ENCODE data around the gene TGFBR3L. TPM values are rescaled to one million over a fixed set of nuclear protein-coding genes. Genes with fewer than 3 reads are reported as not detected.

TGFBR3L gene
- total RNA-seq, 1 experiment from 2014 or later, result 12.5 TPM

DNA sequence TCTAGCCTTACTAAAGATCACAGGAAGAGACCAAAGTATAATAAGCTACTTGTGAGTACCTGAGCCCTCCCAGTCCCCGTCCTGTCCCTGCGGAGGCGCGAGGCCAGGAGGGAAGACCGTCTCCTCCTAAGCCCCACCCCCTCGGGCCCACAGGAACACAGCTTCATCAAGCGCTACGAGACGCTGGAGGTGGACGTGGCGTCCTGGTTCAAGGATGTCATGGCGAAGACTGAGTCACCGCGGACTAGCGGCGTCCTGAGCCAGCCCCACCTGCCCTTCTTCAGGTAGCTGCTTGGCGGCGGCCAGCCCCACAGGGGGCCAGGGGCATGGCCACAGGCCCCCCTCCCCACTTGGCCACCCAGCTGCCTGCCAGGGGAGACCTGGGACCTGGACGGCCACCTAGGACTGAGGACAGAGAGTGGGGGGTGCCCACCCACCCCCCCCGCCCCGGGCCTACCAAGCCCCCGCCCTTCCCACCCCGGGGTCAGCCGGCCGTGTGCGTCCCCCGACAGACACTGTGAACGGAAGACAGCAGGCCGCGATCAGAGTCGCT is 2.4 kb upstream of the TGFBR3L start:
- H3K27ac ChIP-seq (ENCODE audit: low read length), result no peak overlapping the region
- in situ Hi-C loops (cut with HindIII; ENCODE audit: low pct_unique_long_range_greater_than_20kb, low sequenced_read_pairs), result no loop called here
- no peak for DNase-seq (ENCODE audit: low read depth, low spot score)
- H3K4me3 ChIP-seq (ENCODE audit: low read depth in 2 of 2, low read length in 2 of 2), result no peak overlapping the region
- intact Hi-C loops (cut with micrococcal nuclease; ENCODE audit: unreplicated experiment), result no loop called here
- ATAC-seq, result no peak
- no TSS peak for BruUV-seq (replicated peaks)
- H3K36me3 ChIP-seq (ENCODE audit: control insufficient read depth, insufficient read depth, low read length), result no peaks in the 10 kb centered on the region
- H3K27me3 ChIP-seq (ENCODE audit: control insufficient read depth, insufficient read depth, low read length), result no peaks in the 10 kb centered on the region
- H3K4me1 ChIP-seq (ENCODE audit: control insufficient read depth, insufficient read depth, low read length), result peaks cover 10% of the 10 kb centered on the region
- TF ChIP-seq POLR2AphosphoS5 (IDR thresholded peaks at IDR 0.05; ENCODE audit: low read depth, low read length), result no peak
- no peak for TF ChIP-seq TCF7L2 (IDR thresholded peaks at IDR 0.05; ENCODE audit: low read depth, low read length)
- TF ChIP-seq CTCF (IDR thresholded peaks at IDR 0.05), result no peak
- TF ChIP-seq, protein P1, sequence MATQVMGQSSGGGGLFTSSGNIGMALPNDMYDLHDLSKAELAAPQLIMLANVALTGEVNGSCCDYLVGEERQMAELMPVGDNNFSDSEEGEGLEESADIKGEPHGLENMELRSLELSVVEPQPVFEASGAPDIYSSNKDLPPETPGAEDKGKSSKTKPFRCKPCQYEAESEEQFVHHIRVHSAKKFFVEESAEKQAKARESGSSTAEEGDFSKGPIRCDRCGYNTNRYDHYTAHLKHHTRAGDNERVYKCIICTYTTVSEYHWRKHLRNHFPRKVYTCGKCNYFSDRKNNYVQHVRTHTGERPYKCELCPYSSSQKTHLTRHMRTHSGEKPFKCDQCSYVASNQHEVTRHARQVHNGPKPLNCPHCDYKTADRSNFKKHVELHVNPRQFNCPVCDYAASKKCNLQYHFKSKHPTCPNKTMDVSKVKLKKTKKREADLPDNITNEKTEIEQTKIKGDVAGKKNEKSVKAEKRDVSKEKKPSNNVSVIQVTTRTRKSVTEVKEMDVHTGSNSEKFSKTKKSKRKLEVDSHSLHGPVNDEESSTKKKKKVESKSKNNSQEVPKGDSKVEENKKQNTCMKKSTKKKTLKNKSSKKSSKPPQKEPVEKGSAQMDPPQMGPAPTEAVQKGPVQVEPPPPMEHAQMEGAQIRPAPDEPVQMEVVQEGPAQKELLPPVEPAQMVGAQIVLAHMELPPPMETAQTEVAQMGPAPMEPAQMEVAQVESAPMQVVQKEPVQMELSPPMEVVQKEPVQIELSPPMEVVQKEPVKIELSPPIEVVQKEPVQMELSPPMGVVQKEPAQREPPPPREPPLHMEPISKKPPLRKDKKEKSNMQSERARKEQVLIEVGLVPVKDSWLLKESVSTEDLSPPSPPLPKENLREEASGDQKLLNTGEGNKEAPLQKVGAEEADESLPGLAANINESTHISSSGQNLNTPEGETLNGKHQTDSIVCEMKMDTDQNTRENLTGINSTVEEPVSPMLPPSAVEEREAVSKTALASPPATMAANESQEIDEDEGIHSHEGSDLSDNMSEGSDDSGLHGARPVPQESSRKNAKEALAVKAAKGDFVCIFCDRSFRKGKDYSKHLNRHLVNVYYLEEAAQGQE (IDR thresholded peaks at IDR 0.05; ENCODE audit: insufficient read depth in 1 of 2, low read depth in 2 of 2, low read length in 1 of 2), result no peak
- TF ChIP-seq SIN3A (IDR thresholded peaks at IDR 0.05; ENCODE audit: borderline replicate concordance, insufficient read depth, low read depth, low read length), result no peak
- ChIA-PET POLR2A (no interaction called here), CTCF (interaction anchor here (0.6 kb wide), 1 partner anchor 12 kb away, joined by 4 read pairs; no protein-coding TSS in a partner anchor)
- no peaks in the 10 kb centered on the region for H3K9me3 ChIP-seq (ENCODE audit: control insufficient read depth, insufficient read depth, low read depth, low read length)

GRCh38 chr19:7912697-7913564 is 1.7 kb upstream of the TGFBR3L start:
- no peaks in the 10 kb centered on the region for H3K36me3 ChIP-seq (ENCODE audit: control insufficient read depth, insufficient read depth, low read length)
- intact Hi-C loops (cut with micrococcal nuclease; ENCODE audit: unreplicated experiment), result no loop called here

More at GRCh38 chr19:7912697-7913564, 1.7 kb upstream of the TGFBR3L start:
- no TSS peak for BruUV-seq (replicated peaks)
- CTCF ChIA-PET, result no interaction called here
- Histone ChIP-seq H3K9me3 (ENCODE audit: control insufficient read depth, insufficient read depth, low read depth, low read length) (no peaks in the 10 kb centered on the region), H3K4me3 (ENCODE audit: low read depth in 2 of 2, low read length in 2 of 2) (no peak overlapping the region), H3K27me3 (ENCODE audit: control insufficient read depth, insufficient read depth, low read length) (no peaks in the 10 kb centered on the region), H3K4me1 (ENCODE audit: control insufficient read depth, insufficient read depth, low read length) (peaks cover 10% of the 10 kb centered on the region), H3K27ac (ENCODE audit: low read length) (no peak overlapping the region)
- DNase-seq (ENCODE audit: low read depth, low spot score) (no peak), ATAC-seq (no peak)
- TF ChIP-seq, protein P1 (IDR thresholded peaks at IDR 0.05; ENCODE audit: insufficient read depth in 1 of 2, low read depth in 2 of 2, low read length in 1 of 2), result no peak
- TF ChIP-seq SIN3A (IDR thresholded peaks at IDR 0.05; ENCODE audit: borderline replicate concordance, insufficient read depth, low read depth, low read length), result no peak
- TF ChIP-seq POLR2AphosphoS5 (IDR thresholded peaks at IDR 0.05; ENCODE audit: low read depth, low read length), result no peak
- no peak for TF ChIP-seq CTCF (IDR thresholded peaks at IDR 0.05)
- TF ChIP-seq TCF7L2 (IDR thresholded peaks at IDR 0.05; ENCODE audit: low read depth, low read length), result no peak
- in situ Hi-C loops (cut with HindIII; ENCODE audit: low pct_unique_long_range_greater_than_20kb, low sequenced_read_pairs), result no loop called here
- POLR2A ChIA-PET, result interaction anchor here (0.7 kb wide), 1 partner anchor 584 kb away, joined by 3 read pairs; no protein-coding TSS in a partner anchor

All from Panc1 (cell line).